HEK293 (cell line): ENCODE results near the gene RCOR1.

Experiments
- CTCF ChIA-PET: fragments of 350-600 bp; formaldehyde crosslinking; extraction: SDS; loops from one replicate; lab custom pipeline; 2021; ENCODE audit warnings: antibody characterized with exemption; lab: Yijun Ruan, JAX
- POLR2A ChIA-PET: fragments of 300-600 bp; formaldehyde crosslinking; extraction: SDS; loops from one replicate; lab custom pipeline; 2020; ENCODE audit warnings: antibody characterized with exemption, inconsistent platforms; lab: Yijun Ruan, JAX
- H3K27ac ChIP-seq: fragments of 200-500 bp; sonication (Bioruptor generic); 2 replicates; pipeline ENCODE4 v1.5.1; 2014; ENCODE audit warnings: low read depth, low read length, control low read depth, inconsistent platforms; ENCODE audit errors: extremely low read depth
- H3K36me3 ChIP-seq, 2 experiments: fragments of 200-500 bp in 1 of 2; sonication (Bioruptor generic) in 1 of 2; 1 replicate in 1 of 2; 2 replicates in 1 of 2; pipeline ENCODE4 v1.5.1; 2014 to 2017; ENCODE audit warnings: inconsistent platforms in 2 of 2, low read length in 2 of 2; ENCODE audit not compliant: control insufficient read depth in 2 of 2, insufficient read depth in 1 of 2
- H3K4me1 ChIP-seq: fragments of 200-500 bp; sonication (Bioruptor generic); 2 replicates; pipeline ENCODE4 v1.5.1; 2014; ENCODE audit warnings: mild to moderate bottlenecking, low read length, inconsistent platforms; ENCODE audit not compliant: control insufficient read depth, insufficient read depth
- H3K4me3 ChIP-seq: 2 replicates; pipeline ENCODE4 v1.5.1; 2011; ENCODE audit warnings: low read depth, mild to moderate bottlenecking, control low read depth, low read length, moderate library complexity
- H3K9me3 ChIP-seq: fragments of 200-500 bp; sonication (Bioruptor generic); 2 replicates; pipeline ENCODE4 v1.5.1; 2014; ENCODE audit warnings: low read depth, low read length, inconsistent platforms; ENCODE audit not compliant: control insufficient read depth, insufficient read depth
- HOXA7 ChIP-seq: sonication (generic); formaldehyde crosslinking; IDR thresholded peaks from 2 replicates; pipeline ENCODE4 v1.8.1; 2022; ENCODE audit warnings: missing genetic modification reagents, borderline replicate concordance
- SCRT1 ChIP-seq: fragments of 450-650 bp; formaldehyde crosslinking; IDR thresholded peaks from 2 replicates; pipeline ENCODE4 v1.5.1; 2016; ENCODE audit warnings: missing biosample characterization, missing genetic modification characterization, borderline replicate concordance
- ZBTB21 ChIP-seq: fragments of 450-650 bp; formaldehyde crosslinking; IDR thresholded peaks from 2 replicates; pipeline ENCODE4 v1.5.1; 2017; ENCODE audit warnings: missing biosample characterization, missing genetic modification characterization
- ZBTB8A ChIP-seq: fragments of 450-650 bp; formaldehyde crosslinking; IDR thresholded peaks from 2 replicates; pipeline ENCODE4 v1.5.1; 2016; ENCODE audit warnings: missing biosample characterization, missing genetic modification characterization
- ZNF133 ChIP-seq: fragments of 450-650 bp; formaldehyde crosslinking; IDR thresholded peaks from 2 replicates; pipeline ENCODE4 v1.5.1; 2016; ENCODE audit warnings: missing biosample characterization, missing genetic modification characterization
- ZNF324 ChIP-seq: fragments of 450-650 bp; formaldehyde crosslinking; IDR thresholded peaks from 2 replicates; pipeline ENCODE4 v1.5.1; 2016; ENCODE audit warnings: missing biosample characterization, missing genetic modification characterization
- ZNF366 ChIP-seq: fragments of 450-650 bp; formaldehyde crosslinking; conservative IDR thresholded peaks from 2 replicates; pipeline ENCODE4 v1.5.1; 2016; ENCODE audit warnings: missing biosample characterization, missing genetic modification characterization
- ZNF423 ChIP-seq: fragments of 450-650 bp; formaldehyde crosslinking; IDR thresholded peaks from 2 replicates; pipeline ENCODE4 v1.5.1; 2016; ENCODE audit warnings: missing biosample characterization, missing genetic modification characterization
- ZNF529 ChIP-seq: fragments of 450-650 bp; formaldehyde crosslinking; IDR thresholded peaks from 2 replicates; pipeline ENCODE4 v1.5.1; 2017; ENCODE audit warnings: missing genetic modification characterization, missing biosample characterization; ENCODE audit not compliant: insufficient replicate concordance
- ZNF555 ChIP-seq: fragments of 450-650 bp; formaldehyde crosslinking; conservative IDR thresholded peaks from 2 replicates; pipeline ENCODE4 v1.5.1; 2017; ENCODE audit warnings: missing biosample characterization, mild to moderate bottlenecking, missing genetic modification characterization, inconsistent platforms
- ZNF585B ChIP-seq: fragments of 450-650 bp; formaldehyde crosslinking; IDR thresholded peaks from 2 replicates; pipeline ENCODE4 v1.5.1; 2016; ENCODE audit warnings: missing biosample characterization, missing genetic modification characterization
- ZNF621 ChIP-seq: fragments of 450-650 bp; formaldehyde crosslinking; IDR thresholded peaks from 2 replicates; pipeline ENCODE4 v1.5.1; 2017; ENCODE audit warnings: missing biosample characterization, missing genetic modification characterization
- ZNF670 ChIP-seq: fragments of 450-650 bp; formaldehyde crosslinking; IDR thresholded peaks from 2 replicates; pipeline ENCODE4 v1.5.1; 2016; ENCODE audit warnings: missing biosample characterization, missing genetic modification characterization, low read depth
- ZNF707 ChIP-seq: fragments of 450-650 bp; formaldehyde crosslinking; IDR thresholded peaks from 2 replicates; pipeline ENCODE4 v1.5.1; 2016; ENCODE audit warnings: missing biosample characterization, missing genetic modification characterization
- ZNF768 ChIP-seq: fragments of 450-650 bp; formaldehyde crosslinking; IDR thresholded peaks from 2 replicates; pipeline ENCODE4 v1.5.1; 2018; ENCODE audit warnings: missing biosample characterization, mild to moderate bottlenecking, missing genetic modification characterization
- ZNF843 ChIP-seq: fragments of 450-650 bp; formaldehyde crosslinking; IDR thresholded peaks from 2 replicates; pipeline ENCODE4 v1.5.1; 2016; ENCODE audit warnings: missing biosample characterization, missing genetic modification characterization
- TF ChIP-seq, protein P1 (sequence below): fragments of 450-650 bp; formaldehyde crosslinking; IDR thresholded peaks from 2 replicates; pipeline ENCODE4 v1.5.1; 2016; ENCODE audit warnings: missing biosample characterization, missing genetic modification characterization
- TF ChIP-seq, protein P2 (sequence below): fragments of 450-650 bp; formaldehyde crosslinking; IDR thresholded peaks from 2 replicates; pipeline ENCODE4 v1.5.1; 2016; ENCODE audit warnings: missing biosample characterization, missing genetic modification characterization, low read depth
- TF ChIP-seq, protein P3 (sequence below): fragments of 450-650 bp; formaldehyde crosslinking; IDR thresholded peaks from 2 replicates; pipeline ENCODE4 v1.5.1; 2016; ENCODE audit warnings: missing biosample characterization, missing genetic modification characterization
- TF ChIP-seq, protein P4 (sequence below): fragments of 450-650 bp; formaldehyde crosslinking; IDR thresholded peaks from 2 replicates; pipeline ENCODE4 v1.5.1; 2017; ENCODE audit warnings: missing biosample characterization, missing genetic modification characterization

RCOR1 gene

DNA sequence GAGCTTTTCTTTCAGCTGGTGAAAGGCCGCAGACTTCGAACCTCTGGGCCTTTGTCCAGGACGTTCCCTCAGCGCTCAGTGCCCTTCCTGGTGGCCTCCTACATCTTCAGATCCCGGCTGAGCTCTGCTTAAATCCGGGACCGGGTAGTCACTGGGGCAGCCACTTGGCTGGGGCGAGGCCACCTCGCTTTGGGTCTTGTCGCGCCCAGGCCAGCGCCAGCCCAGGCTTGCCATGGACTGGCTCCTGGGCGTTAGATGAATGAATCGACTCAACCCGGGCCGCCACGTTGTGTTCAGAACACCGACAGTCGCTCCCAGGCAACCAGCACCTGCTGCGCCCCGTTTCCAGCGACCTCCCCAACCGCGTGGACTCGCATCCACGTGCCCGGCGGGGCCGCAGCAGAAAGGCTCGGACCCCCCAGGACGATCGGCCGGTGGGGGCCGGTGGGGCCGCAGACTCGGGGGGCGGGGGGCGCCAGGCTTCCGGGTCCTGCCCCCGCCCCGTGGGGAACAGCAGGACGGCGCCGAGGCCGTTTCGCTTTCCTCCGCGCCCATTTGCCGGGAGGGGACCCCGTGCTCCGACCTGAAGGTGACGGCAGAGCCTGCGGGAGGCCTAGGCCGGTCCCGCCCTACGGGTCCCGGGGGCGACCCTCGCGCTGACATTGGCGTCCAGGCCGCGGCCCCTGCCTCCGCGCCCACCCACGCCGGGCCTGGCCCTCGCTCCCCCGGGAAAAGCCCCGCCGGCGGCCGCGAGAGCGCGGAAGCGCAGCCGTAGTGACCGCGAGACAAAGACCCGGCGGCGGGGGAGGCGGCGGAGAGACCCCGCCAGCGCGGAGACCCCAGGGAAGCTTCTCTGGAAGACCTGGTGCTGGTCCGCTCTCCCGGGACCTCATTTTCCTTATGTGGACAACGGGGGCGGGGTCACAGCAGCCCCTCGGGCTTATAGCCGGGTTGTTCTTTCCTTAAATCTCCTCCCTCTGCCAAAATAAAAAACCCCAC is 37.3 kb upstream of the RCOR1 start:
- H3K36me3 ChIP-seq = no peaks in the 10 kb centered on the region
- CTCF ChIA-PET = interaction anchor here (0.7 kb wide), 1 partner anchor 31 kb away, joined by 4 read pairs; no protein-coding TSS in a partner anchor

DNA sequence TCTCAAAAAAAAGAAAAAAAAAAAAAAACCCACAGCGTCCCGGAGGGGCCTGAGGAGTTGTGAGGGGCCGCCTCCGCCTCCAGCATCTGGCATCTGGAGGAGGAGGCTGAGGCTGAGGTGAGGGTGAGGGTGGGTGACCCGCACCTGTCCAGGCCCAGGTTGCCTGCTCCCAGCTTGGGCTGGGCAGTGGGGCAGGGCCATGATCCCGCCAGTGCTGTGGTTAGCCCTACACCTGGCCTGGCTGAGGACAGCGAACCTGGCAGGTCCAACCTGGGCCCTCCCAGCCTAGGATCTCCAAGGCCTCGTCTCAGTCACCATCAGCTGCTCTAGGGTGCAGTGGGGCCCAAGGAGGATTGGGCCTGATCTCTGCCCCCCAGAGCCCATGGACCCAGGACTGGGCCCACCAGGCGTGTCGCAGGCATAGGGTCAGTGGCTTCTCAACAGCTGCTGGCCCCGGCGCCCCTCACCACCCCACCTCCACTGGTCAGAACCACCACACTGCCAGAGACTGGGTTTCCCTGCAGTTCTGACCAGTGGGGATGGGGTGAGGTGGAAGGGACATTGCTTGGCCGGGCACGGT is 36.3 kb upstream of the RCOR1 start:
- TF ChIP-seq, protein P1, sequence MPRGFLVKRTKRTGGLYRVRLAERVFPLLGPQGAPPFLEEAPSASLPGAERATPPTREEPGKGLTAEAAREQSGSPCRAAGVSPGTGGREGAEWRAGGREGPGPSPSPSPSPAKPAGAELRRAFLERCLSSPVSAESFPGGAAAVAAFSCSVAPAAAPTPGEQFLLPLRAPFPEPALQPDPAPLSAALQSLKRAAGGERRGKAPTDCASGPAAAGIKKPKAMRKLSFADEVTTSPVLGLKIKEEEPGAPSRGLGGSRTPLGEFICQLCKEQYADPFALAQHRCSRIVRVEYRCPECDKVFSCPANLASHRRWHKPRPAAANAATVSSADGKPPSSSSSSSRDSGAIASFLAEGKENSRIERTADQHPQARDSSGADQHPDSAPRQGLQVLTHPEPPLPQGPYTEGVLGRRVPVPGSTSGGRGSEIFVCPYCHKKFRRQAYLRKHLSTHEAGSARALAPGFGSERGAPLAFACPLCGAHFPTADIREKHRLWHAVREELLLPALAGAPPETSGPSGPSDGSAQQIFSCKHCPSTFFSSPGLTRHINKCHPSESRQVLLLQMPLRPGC (tag by site-specific recombination) = no peak
- TF ChIP-seq, protein P2, sequence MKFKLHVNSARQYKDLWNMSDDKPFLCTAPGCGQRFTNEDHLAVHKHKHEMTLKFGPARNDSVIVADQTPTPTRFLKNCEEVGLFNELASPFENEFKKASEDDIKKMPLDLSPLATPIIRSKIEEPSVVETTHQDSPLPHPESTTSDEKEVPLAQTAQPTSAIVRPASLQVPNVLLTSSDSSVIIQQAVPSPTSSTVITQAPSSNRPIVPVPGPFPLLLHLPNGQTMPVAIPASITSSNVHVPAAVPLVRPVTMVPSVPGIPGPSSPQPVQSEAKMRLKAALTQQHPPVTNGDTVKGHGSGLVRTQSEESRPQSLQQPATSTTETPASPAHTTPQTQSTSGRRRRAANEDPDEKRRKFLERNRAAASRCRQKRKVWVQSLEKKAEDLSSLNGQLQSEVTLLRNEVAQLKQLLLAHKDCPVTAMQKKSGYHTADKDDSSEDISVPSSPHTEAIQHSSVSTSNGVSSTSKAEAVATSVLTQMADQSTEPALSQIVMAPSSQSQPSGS (tag by site-specific recombination) = no peak
- no peak for TF ChIP-seq HOXA7 (CRISPR knock-in tag)
- no peak for TF ChIP-seq ZNF133 (tag by site-specific recombination)
- TF ChIP-seq ZNF621 = no peak
- no peak for TF ChIP-seq SCRT1 (tag by site-specific recombination)
- TF ChIP-seq, protein P3, sequence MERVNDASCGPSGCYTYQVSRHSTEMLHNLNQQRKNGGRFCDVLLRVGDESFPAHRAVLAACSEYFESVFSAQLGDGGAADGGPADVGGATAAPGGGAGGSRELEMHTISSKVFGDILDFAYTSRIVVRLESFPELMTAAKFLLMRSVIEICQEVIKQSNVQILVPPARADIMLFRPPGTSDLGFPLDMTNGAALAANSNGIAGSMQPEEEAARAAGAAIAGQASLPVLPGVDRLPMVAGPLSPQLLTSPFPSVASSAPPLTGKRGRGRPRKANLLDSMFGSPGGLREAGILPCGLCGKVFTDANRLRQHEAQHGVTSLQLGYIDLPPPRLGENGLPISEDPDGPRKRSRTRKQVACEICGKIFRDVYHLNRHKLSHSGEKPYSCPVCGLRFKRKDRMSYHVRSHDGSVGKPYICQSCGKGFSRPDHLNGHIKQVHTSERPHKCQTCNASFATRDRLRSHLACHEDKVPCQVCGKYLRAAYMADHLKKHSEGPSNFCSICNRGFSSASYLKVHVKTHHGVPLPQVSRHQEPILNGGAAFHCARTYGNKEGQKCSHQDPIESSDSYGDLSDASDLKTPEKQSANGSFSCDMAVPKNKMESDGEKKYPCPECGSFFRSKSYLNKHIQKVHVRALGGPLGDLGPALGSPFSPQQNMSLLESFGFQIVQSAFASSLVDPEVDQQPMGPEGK (tag by site-specific recombination) = no peak
- TF ChIP-seq ZNF423 (tag by site-specific recombination) = no peak
- TF ChIP-seq ZNF843 (tag by site-specific recombination) = no peak
- no peak for TF ChIP-seq ZNF670 (tag by site-specific recombination)
- CTCF ChIA-PET = no interaction called here
- Histone ChIP-seq H3K9me3 (no peaks in the 10 kb centered on the region), H3K4me3 (no peak overlapping the region), H3K27ac (no peak overlapping the region), H3K36me3 (no peaks in the 10 kb centered on the region), H3K4me1 (no peaks in the 10 kb centered on the region; the same call in 1 of the 2 replicates)
- POLR2A ChIA-PET = no interaction called here

More for the DNA sequence above, 37.3 kb upstream of the RCOR1 start:
- Histone ChIP-seq H3K9me3 (no peaks in the 10 kb centered on the region), H3K27ac (no peak overlapping the region), H3K4me1 (no peaks in the 10 kb centered on the region; the same call in 1 of the 2 replicates), H3K4me3 (no peak overlapping the region)
- TF ChIP-seq, protein P4, sequence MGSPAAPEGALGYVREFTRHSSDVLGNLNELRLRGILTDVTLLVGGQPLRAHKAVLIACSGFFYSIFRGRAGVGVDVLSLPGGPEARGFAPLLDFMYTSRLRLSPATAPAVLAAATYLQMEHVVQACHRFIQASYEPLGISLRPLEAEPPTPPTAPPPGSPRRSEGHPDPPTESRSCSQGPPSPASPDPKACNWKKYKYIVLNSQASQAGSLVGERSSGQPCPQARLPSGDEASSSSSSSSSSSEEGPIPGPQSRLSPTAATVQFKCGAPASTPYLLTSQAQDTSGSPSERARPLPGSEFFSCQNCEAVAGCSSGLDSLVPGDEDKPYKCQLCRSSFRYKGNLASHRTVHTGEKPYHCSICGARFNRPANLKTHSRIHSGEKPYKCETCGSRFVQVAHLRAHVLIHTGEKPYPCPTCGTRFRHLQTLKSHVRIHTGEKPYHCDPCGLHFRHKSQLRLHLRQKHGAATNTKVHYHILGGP (tag by site-specific recombination) = no peak
- TF ChIP-seq ZNF707 (no peak), ZBTB21 (tag by site-specific recombination) (no peak), ZNF555 (tag by site-specific recombination) (no peak), ZNF768 (tag by site-specific recombination) (no peak), ZNF324 (tag by site-specific recombination) (no peak), ZNF585B (no peak), ZNF366 (no peak), ZBTB8A (tag by site-specific recombination) (no peak), ZNF529 (no peak)
- POLR2A ChIA-PET = no interaction called here
